Adrenal gland (tissue), 5 donors: ENCODE data around the gene GTF3A.

Source experiments
- CTCF ChIP-seq, 6 experiments: fragments of 450-650 bp in 4 of 6; fragments of 200-600 bp in 2 of 6; sonication (generic) in 1 of 6; IDR thresholded peaks; 1 replicate in 5 of 6; 2 replicates in 1 of 6; pipeline versions ENCODE4 v1.5.1 to v1.8.0; 2016 to 2021; ENCODE audit warnings: antibody characterized with exemption in 6 of 6, mild to moderate bottlenecking in 2 of 6, moderate library complexity in 1 of 6
- POLR2A ChIP-seq, 2 donors: fragments of 450-650 bp; IDR thresholded peaks; one replicate each; pipeline ENCODE4 v1.6.1; 2017; ENCODE audit warnings: antibody characterized with exemption in 2 of 2, mild to moderate bottlenecking in 2 of 2, moderate library complexity in 1 of 2
- donor health status: DM: no; HTN: no; CAD: no.

- TF ChIP-seq CTCF (IDR thresholded peaks at IDR 0.05): no peak
- TF ChIP-seq POLR2A (IDR thresholded peaks at IDR 0.05): no peak
Measured at GRCh38 chr13:27442071-27442647, 17.7 kb downstream of the GTF3A start.
